Lung (tissue), 12 donors: ENCODE results near the gene TRIM60. TPM values are rescaled to one million over a fixed set of nuclear protein-coding genes. Genes with fewer than 3 reads are reported as not detected.
"Not testable (repeated sequence)": the region's sequence is repeated elsewhere in the genome, so short reads cannot be mapped to it uniquely, and the experiment has no call there.

ENCODE experiments used
- ATAC-seq: fragments of 200-7000 bp; cut with Tn5 transposase; one replicate; pipeline ENCODE4 v1.9.1; 2020; ENCODE audit warnings: moderate number of reproducible peaks; ENCODE audit not compliant: insufficient read depth, low FRiP score
- DNase-seq, 3 donors: peaks; one replicate each; pipeline ENCODE4 v3.0.0-alpha.2; 2013 to 2017
- H3K27ac ChIP-seq, 2 donors: one replicate each; pipeline ENCODE4 v1.5.1; 2013; ENCODE audit warnings: mild to moderate bottlenecking in 2 of 2, moderate library complexity in 2 of 2, control low read depth in 1 of 2, inconsistent platforms in 1 of 2, low read depth in 1 of 2, low read length in 1 of 2
- H3K27me3 ChIP-seq, 3 donors: one replicate each; pipeline ENCODE4 v1.5.1; 2013; ENCODE audit warnings: low read length in 2 of 3; ENCODE audit not compliant: control insufficient read depth in 3 of 3, insufficient read depth in 3 of 3
- H3K36me3 ChIP-seq, 4 donors: one replicate each; pipeline ENCODE4 v1.5.1; 2013; ENCODE audit warnings: low read length in 4 of 4, mild to moderate bottlenecking in 1 of 4, moderate library complexity in 1 of 4; ENCODE audit not compliant: control insufficient read depth in 4 of 4, insufficient read depth in 4 of 4
- H3K4me1 ChIP-seq, 5 donors: one replicate each; pipeline ENCODE4 v1.5.1; 2013; ENCODE audit warnings: low read length in 5 of 5, mild to moderate bottlenecking in 2 of 5, moderate library complexity in 1 of 5; ENCODE audit not compliant: control insufficient read depth in 5 of 5, insufficient read depth in 5 of 5
- H3K4me3 ChIP-seq: one replicate; pipeline ENCODE4 v1.5.1; 2013; ENCODE audit warnings: mild to moderate bottlenecking, control low read depth, moderate library complexity
- H3K9ac ChIP-seq, 2 donors: one replicate each; pipeline ENCODE4 v1.5.1; 2013; ENCODE audit warnings: low read length in 2 of 2, control low read depth in 1 of 2; ENCODE audit not compliant: insufficient read depth in 1 of 2
- H3K9me3 ChIP-seq, 4 donors: one replicate each; pipeline ENCODE4 v1.5.1; 2013; ENCODE audit warnings: low read length in 3 of 4, mild to moderate bottlenecking in 1 of 4, moderate library complexity in 1 of 4; ENCODE audit not compliant: control insufficient read depth in 4 of 4, insufficient read depth in 3 of 4
- CTCF ChIP-seq: IDR thresholded peaks from 2 replicates; pipeline ENCODE4 v1.5.1; 2012; ENCODE audit warnings: mild to moderate bottlenecking; ENCODE audit errors: control extremely low read depth, extremely low read depth
- WGBS, 2 donors: extraction: QIAGEN DNeasy Blood & Tissue Kit; methylation state at CpG; one replicate each; pipeline ENCODE4 v1.1.7; 2013; 5-methylcytosine and 5-hydroxymethylcytosine counted together
- polyA plus RNA-seq, 2 donors: library from polyadenylated mRNA; stranded (reverse); fragments of 200-250 nt; gene quantifications; one replicate each; pipeline ENCODE4 v1.2.1, GENCODE V29; 2013
- total RNA-seq, 2 donors: library from RNA; depleted of rRNA in 1 of 2; stranded (reverse); fragments of >200 nt in 1 of 2; gene quantifications; one replicate each; pipeline ENCODE4 v1.2.1, GENCODE V29; 2014 to 2021
- donor health status: control.
- donor health status: control.
- donor health status: Bipolar disorder and iron deficiency.
- donor health status: healthy.
- donor health status: DM: yes; HTN: yes; CAD: no.

The TRIM60 gene
- total and polyA plus RNA-seq, 4 donors = not detected

- Histone ChIP-seq H3K4me3 (no peak overlapping the region), H3K27me3 (no peaks in the 10 kb centered on the region), H3K4me1 (no peaks in the 10 kb centered on the region), H3K9ac (no peak overlapping the region), H3K36me3 (no peaks in the 10 kb centered on the region), H3K27ac (no peak overlapping the region), H3K9me3 (no peaks in the 10 kb centered on the region)
- no peak for ATAC-seq
- no peak for TF ChIP-seq CTCF
- DNase-seq = no peak
Observed at GRCh38 chr4:165013691-165014090, 18.1 kb upstream of the TRIM60 start.

- TF ChIP-seq CTCF = no peak
- ATAC-seq = no peak
Observed at GRCh38 chr4:165016971-165017370, 14.8 kb upstream of the TRIM60 start.

DNA sequence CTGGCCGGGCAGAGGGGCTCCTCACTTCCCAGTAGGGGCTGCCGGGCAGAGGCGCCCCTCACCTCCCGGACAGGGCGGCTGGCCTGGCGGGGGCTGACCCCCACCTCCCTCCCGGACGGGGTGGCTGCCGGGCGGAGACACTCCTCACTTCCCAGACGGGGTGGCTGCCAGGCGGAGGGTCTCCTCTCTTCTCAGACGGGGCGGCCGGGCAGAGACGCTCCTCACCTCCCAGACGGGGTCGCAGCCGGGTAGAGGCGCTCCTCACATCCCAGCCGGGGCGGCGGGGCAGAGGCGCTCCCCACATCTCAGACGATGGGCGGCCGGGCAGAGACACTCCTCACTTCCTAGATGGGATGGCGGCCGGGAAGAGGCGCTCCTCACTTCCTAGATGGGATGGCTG lies 11.8 kb upstream of the TRIM60 start:
- not testable (repeated sequence) for H3K4me1 ChIP-seq, H3K9ac ChIP-seq, H3K36me3 ChIP-seq, H3K4me3 ChIP-seq, H3K27me3 ChIP-seq, H3K27ac ChIP-seq, DNase-seq, ATAC-seq, H3K9me3 ChIP-seq
- WGBS, 2 donors = 93 to 95% methylated on average over 22 to 27 of the region's 30 CpGs

More at GRCh38 chr4:165016971-165017370, 14.8 kb upstream of the TRIM60 start:
- DNase-seq = no peak
- Histone ChIP-seq H3K9ac (no peak overlapping the region), H3K27ac (no peak overlapping the region), H3K36me3 (no peaks in the 10 kb centered on the region), H3K4me1 (no peaks in the 10 kb centered on the region), H3K9me3 (no peaks in the 10 kb centered on the region), H3K27me3 (no peaks in the 10 kb centered on the region), H3K4me3 (no peak overlapping the region)
- WGBS, 2 donors = 55 to 61% methylated on average over 5 of the region's 5 CpGs

- H3K4me1 ChIP-seq, H3K4me3 ChIP-seq, H3K9me3 ChIP-seq, H3K27ac ChIP-seq, H3K9ac ChIP-seq, H3K36me3 ChIP-seq, ATAC-seq, H3K27me3 ChIP-seq, DNase-seq: not testable (repeated sequence)
- WGBS, 2 donors = 94% methylated on average over 8 of the region's 8 CpGs
Observed at GRCh38 chr4:165025782-165026181, 6.0 kb upstream of the TRIM60 start.
